Measurements from ENCODE around the gene SREBF1.

The SREBF1 gene

GRCh38 chr17:17857496-17857895 lies 20.7 kb upstream of the SREBF1 start:
- no peak for DNase-seq (ENCODE audit: low read depth)

GRCh38 chr17:17856386-17856785 lies 19.6 kb upstream of the SREBF1 start:
- DNase-seq (ENCODE audit: low read depth): no peak

- no peak for DNase-seq (ENCODE audit: low read depth)
These were observed 19.2 kb upstream of the SREBF1 start for GRCh38 chr17:17855976-17856375.

- no peak for DNase-seq (ENCODE audit: low read depth)
These were observed 17.1 kb upstream of the SREBF1 start for GRCh38 chr17:17853811-17854447.

GRCh38 chr17:17852930-17853329 lies 16.1 kb upstream of the SREBF1 start:
- no peak for DNase-seq (ENCODE audit: low read depth)

- no peak for DNase-seq (ENCODE audit: low read depth)
These were observed 14.6 kb upstream of the SREBF1 start for GRCh38 chr17:17851103-17852002.

GRCh38 chr17:17849845-17850373 lies 13.1 kb upstream of the SREBF1 start:
- peak; percentile 38 for DNase-seq (ENCODE audit: low read depth)

- DNase-seq (ENCODE audit: low read depth): peak; percentile 62
These were observed 12.5 kb upstream of the SREBF1 start for GRCh38 chr17:17849147-17849820.

GRCh38 chr17:17848311-17849082 lies 11.7 kb upstream of the SREBF1 start:
- no peak for DNase-seq (ENCODE audit: low read depth)

- no peak for DNase-seq (ENCODE audit: low read depth)
These were observed 10.9 kb upstream of the SREBF1 start for GRCh38 chr17:17847726-17848125.

GRCh38 chr17:17847118-17847689 lies 10.4 kb upstream of the SREBF1 start:
- DNase-seq (ENCODE audit: low read depth): no peak

GRCh38 chr17:17846645-17847044 lies 9.9 kb upstream of the SREBF1 start:
- DNase-seq (ENCODE audit: low read depth): no peak

GRCh38 chr17:17846003-17846402 lies 9.2 kb upstream of the SREBF1 start:
- DNase-seq (ENCODE audit: low read depth): no peak

GRCh38 chr17:17845046-17845775 lies 8.4 kb upstream of the SREBF1 start:
- no peak for DNase-seq (ENCODE audit: low read depth)

GRCh38 chr17:17844500-17844899 lies 7.7 kb upstream of the SREBF1 start:
- DNase-seq (ENCODE audit: low read depth): no peak

- no peak for DNase-seq (ENCODE audit: low read depth)
These were observed 7.3 kb upstream of the SREBF1 start for GRCh38 chr17:17844079-17844478.

- DNase-seq (ENCODE audit: low read depth): no peak
These were observed 6.3 kb upstream of the SREBF1 start for GRCh38 chr17:17843096-17843495.

- DNase-seq (ENCODE audit: low read depth): no peak
These were observed 5.5 kb upstream of the SREBF1 start for GRCh38 chr17:17842111-17842876.

- no peak for DNase-seq (ENCODE audit: low read depth)
These were observed 4.8 kb upstream of the SREBF1 start for GRCh38 chr17:17841601-17842025.
